Smooth muscle cell (in vitro differentiated cells): ENCODE measurements around the gene NEK11. TPM values are rescaled to one million over a fixed set of nuclear protein-coding genes. Genes with fewer than 3 reads are reported as not detected.

Source experiments
- DNase-seq: peaks from one replicate; lab custom pipeline; 2025; ENCODE audit not compliant: unreplicated experiment; lab: John Stamatoyannopoulos, UW
- H2AFZ ChIP-seq: fragments of 200-600 bp; sonication (generic); 2 replicates; pipeline ENCODE4 v1.6.0; 2016; ENCODE audit warnings: antibody characterized with exemption, low read depth, mild to moderate bottlenecking
- H3F3A ChIP-seq: fragments of 200-600 bp; sonication (generic); 2 replicates; pipeline ENCODE4 v1.6.0; 2017; ENCODE audit warnings: antibody characterized with exemption, low read depth
- H3K27ac ChIP-seq: fragments of 200-600 bp; sonication (generic); 2 replicates; pipeline ENCODE4 v1.5.1; 2016; ENCODE audit warnings: low read depth, mild to moderate bottlenecking
- H3K27me3 ChIP-seq: fragments of 200-600 bp; sonication (generic); 2 replicates; pipeline ENCODE4 v1.6.1; 2016; ENCODE audit warnings: low read depth, mild to moderate bottlenecking
- H3K36me3 ChIP-seq: fragments of 200-600 bp; sonication (generic); 2 replicates; pipeline ENCODE4 v1.5.1; 2016; ENCODE audit warnings: low read depth
- H3K4me1 ChIP-seq: fragments of 200-600 bp; sonication (generic); 2 replicates; pipeline ENCODE4 v1.5.1; 2016; ENCODE audit warnings: low read depth
- H3K4me2 ChIP-seq: fragments of 200-600 bp; sonication (generic); 2 replicates; pipeline ENCODE4 v1.6.0; 2016; ENCODE audit warnings: mild to moderate bottlenecking
- H3K4me3 ChIP-seq: fragments of 200-600 bp; sonication (generic); 2 replicates; pipeline ENCODE4 v1.5.1; 2016; ENCODE audit warnings: mild to moderate bottlenecking
- H3K79me2 ChIP-seq: fragments of 200-600 bp; sonication (generic); 2 replicates; pipeline ENCODE4 v1.6.0; 2016; ENCODE audit warnings: low read depth, mild to moderate bottlenecking
- H3K9ac ChIP-seq: fragments of 200-600 bp; sonication (generic); 2 replicates; pipeline ENCODE4 v1.6.0; 2016; ENCODE audit warnings: low read depth
- H3K9me3 ChIP-seq: fragments of 200-600 bp; sonication (generic); replicated peaks from 2 replicates; pipeline ENCODE4 v1.5.1; 2016; ENCODE audit warnings: low read depth
- H4K20me1 ChIP-seq: fragments of 200-600 bp; sonication (generic); 2 replicates; pipeline ENCODE4 v1.6.0; 2016; ENCODE audit warnings: low read depth
- CTCF ChIP-seq: fragments of 200-600 bp; sonication (generic); IDR thresholded peaks from 2 replicates; pipeline ENCODE4 v1.5.1; 2017; ENCODE audit warnings: borderline replicate concordance, mild to moderate bottlenecking, antibody characterized with exemption; ENCODE audit not compliant: insufficient read depth, poor library complexity, severe bottlenecking
- WGBS: methylation state at CpG from one replicate; pipeline ENCODE4 v1.1.7; 2016; ENCODE audit warnings: low lambda C conversion rate; 5-methylcytosine and 5-hydroxymethylcytosine counted together
- polyA plus RNA-seq: library from polyadenylated mRNA; unstranded; fragments of >200 nt; fragmentation: Nextera tagmentation; extraction: Ambion mirVana; gene quantifications from 2 replicates; pipeline ENCODE4 v1.2.1, GENCODE V29; 2016
- total RNA-seq: library from RNA; depleted of rRNA; stranded (reverse); fragments of >200 nt; gene quantifications from 2 replicates; pipeline ENCODE4 v1.2.3, GENCODE V29; 2014

The NEK11 gene
- total RNA-seq (3.3 and 7.3 TPM in 2 replicates), polyA plus RNA-seq (3.0 TPM in 2 replicates)

GRCh38 chr3:131026321-131027151, at the start of gene NEK11, which contains the start of gene ASTE1:
Gene NEK11, plus strand, starts transcription at chr3:131026877. Its CDS starts 2,832 bp downstream, at chr3:131029709.
Gene ASTE1, minus strand, starts transcription at chr3:131026825. Its CDS starts 1,519 bp downstream, at chr3:131025306.
- TF ChIP-seq CTCF = no peak
- no peaks in the 10 kb centered on the region for H3K36me3 ChIP-seq
- WGBS = 58% methylated on average over 56 of the region's 56 CpGs

GRCh38 chr3:130979117-130979516, 47.6 kb upstream of the NEK11 start:
- no peak overlapping the region for H3K4me2 ChIP-seq
- H3K36me3 ChIP-seq = peaks cover 13% of the 10 kb centered on the region

More at GRCh38 chr3:131026321-131027151, at the start of gene NEK11, which contains the start of gene ASTE1:
- Histone ChIP-seq H3K4me1 (no peaks in the 10 kb centered on the region), H3K79me2 (no peaks in the 10 kb centered on the region), H3K4me2 (peak within 1 kb of the TSS; percentile 84), H3K9ac (peak within 1 kb of the TSS; percentile 89), H3F3A (no peaks in the 10 kb centered on the region), H3K27ac (peak within 1 kb of the TSS; percentile 86), H3K27me3 (no peaks in the 10 kb centered on the region), H3K4me3 (peak within 1 kb of the TSS; percentile 63), H2AFZ (peak within 1 kb of the TSS; percentile 71), H3K9me3 (no peaks in the 10 kb centered on the region), H4K20me1 (no peaks in the 10 kb centered on the region)
- peak; percentile 25 for DNase-seq

GRCh38 chr3:130981469-130981868, 45.2 kb upstream of the NEK11 start:
- Histone ChIP-seq H2AFZ (no peak overlapping the region), H3K9ac (no peak overlapping the region), H3K4me2 (no peak overlapping the region), H3F3A (no peaks in the 10 kb centered on the region), H3K4me1 (no peaks in the 10 kb centered on the region), H3K4me3 (no peak overlapping the region), H3K27me3 (no peaks in the 10 kb centered on the region), H4K20me1 (no peaks in the 10 kb centered on the region), H3K27ac (no peak overlapping the region), H3K36me3 (peaks cover 7% of the 10 kb centered on the region), H3K79me2 (peaks cover 3% of the 10 kb centered on the region), H3K9me3 (no peaks in the 10 kb centered on the region)
- 92% methylated on average over 2 of the region's 2 CpGs for WGBS
- no peak for TF ChIP-seq CTCF
- DNase-seq = no peak

More at GRCh38 chr3:130979117-130979516, 47.6 kb upstream of the NEK11 start:
- H3K27ac ChIP-seq = no peak overlapping the region
- no peaks in the 10 kb centered on the region for H3K9me3 ChIP-seq
- WGBS = 98% methylated on average over 2 of the region's 2 CpGs
- TF ChIP-seq CTCF = no peak
- no peaks in the 10 kb centered on the region for H4K20me1 ChIP-seq
- no peak overlapping the region for H3K9ac ChIP-seq
- no peaks in the 10 kb centered on the region for H3K27me3 ChIP-seq
- no peaks in the 10 kb centered on the region for H3F3A ChIP-seq
- DNase-seq = no peak
- no peaks in the 10 kb centered on the region for H3K79me2 ChIP-seq
- no peak overlapping the region for H3K4me3 ChIP-seq
- no peak overlapping the region for H2AFZ ChIP-seq
- H3K4me1 ChIP-seq = no peaks in the 10 kb centered on the region
